GM18508 (cell line): ENCODE measurements around the gene ZNF506.
"Not testable (repeated sequence)": the region's sequence is repeated elsewhere in the genome, so short reads cannot be mapped to it uniquely, and the experiment has no call there.

Experiments used
- ATAC-seq: cut with Tn5 transposase; IDR thresholded peaks from one replicate; pipeline ENCODE4 v1.9.1; 2021; ENCODE audit warnings: moderate number of reproducible peaks; ENCODE audit not compliant: insufficient read depth, unreplicated experiment

ZNF506 gene

GRCh38 chr19:19746286-19747213, 75.0 kb downstream of the ZNF506 start:
- ATAC-seq, result no peak

- ATAC-seq, result no peak
These were observed 75.9 kb downstream of the ZNF506 start for GRCh38 chr19:19745496-19746285.

GRCh38 chr19:19744641-19745040, 76.9 kb downstream of the ZNF506 start:
- ATAC-seq, result no peak

- ATAC-seq, result not testable (repeated sequence)
These were observed 77.6 kb downstream of the ZNF506 start for GRCh38 chr19:19743921-19744320.

- ATAC-seq, result no peak
These were observed 78.4 kb downstream of the ZNF506 start for GRCh38 chr19:19743176-19743575.

- ATAC-seq, result no peak
These were observed 78.8 kb downstream of the ZNF506 start for GRCh38 chr19:19742773-19743172.
